Omental fat pad (tissue), 4 donors: Measurements from ENCODE around the gene PLAAT4. TPM values are rescaled to one million over a fixed set of nuclear protein-coding genes. Genes with fewer than 3 reads are reported as not detected.
A peak's percentile ranks its signal among the peaks of the same experiment; 100 is the strongest.
"Not testable (repeated sequence)": the region's sequence is repeated elsewhere in the genome, so short reads cannot be mapped to it uniquely, and the experiment has no call there.

Experiments used
- ATAC-seq: fragments of 150-250 bp; one replicate; pipeline ENCODE4 v1.9.1; 2016; ENCODE audit warnings: mild to moderate bottlenecking, moderate library complexity; ENCODE audit not compliant: low FRiP score
- DNase-seq: peaks from one replicate; pipeline ENCODE4 v3.0.0-alpha.2; 2019; ENCODE audit warnings: low spot score
- total RNA-seq, 4 donors: library from RNA; depleted of rRNA; stranded (reverse); fragments of >200 nt; gene quantifications; one replicate each; pipeline ENCODE4 v1.1.0, GENCODE V29; 2016
- TF ChIP-seq, protein P1 (sequence below), 3 donors: fragments of 450-650 bp; IDR thresholded peaks; one replicate each; pipeline ENCODE4 v1.5.1; 2016 to 2017; ENCODE audit warnings: antibody characterized with exemption in 3 of 3, mild to moderate bottlenecking in 3 of 3, moderate library complexity in 2 of 3

Gene PLAAT4
- total RNA-seq, 4 donors from 2014 or later = 26.3 to 91.2 (median 32.6) TPM

DNA sequence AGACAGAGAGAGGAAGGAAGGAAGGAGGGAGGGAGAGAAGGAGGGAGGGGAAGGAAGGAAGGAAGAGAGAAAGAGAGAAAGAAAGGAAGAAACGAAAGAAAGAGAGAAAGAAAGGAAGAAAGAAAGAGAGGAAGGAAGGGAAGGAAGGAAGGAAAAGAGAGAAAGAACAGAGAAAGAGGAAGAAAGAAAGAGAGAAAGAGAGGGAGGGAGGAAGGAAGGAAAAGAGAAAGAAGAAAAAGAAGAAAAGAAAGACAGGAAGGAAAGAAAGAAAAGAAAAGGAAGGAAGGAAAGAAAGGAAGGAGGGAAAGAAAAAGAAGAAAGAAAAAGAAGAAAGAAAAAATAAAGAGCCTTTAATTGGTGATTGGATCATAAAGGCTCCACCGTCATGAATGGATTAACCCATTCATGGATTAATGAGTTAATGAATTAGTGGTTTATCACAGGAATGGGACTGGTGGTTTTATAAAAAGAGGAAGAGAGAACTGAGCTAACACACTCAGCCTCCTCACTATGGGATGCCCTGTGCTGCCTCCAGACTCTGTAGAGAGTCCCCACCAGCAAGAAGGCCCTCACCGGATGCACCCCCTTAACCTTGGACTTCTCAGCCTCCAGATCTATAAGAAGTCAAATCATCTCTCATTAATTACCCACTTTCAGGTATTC lies 35.5 kb downstream of the PLAAT4 start:
- TF ChIP-seq, protein P1, sequence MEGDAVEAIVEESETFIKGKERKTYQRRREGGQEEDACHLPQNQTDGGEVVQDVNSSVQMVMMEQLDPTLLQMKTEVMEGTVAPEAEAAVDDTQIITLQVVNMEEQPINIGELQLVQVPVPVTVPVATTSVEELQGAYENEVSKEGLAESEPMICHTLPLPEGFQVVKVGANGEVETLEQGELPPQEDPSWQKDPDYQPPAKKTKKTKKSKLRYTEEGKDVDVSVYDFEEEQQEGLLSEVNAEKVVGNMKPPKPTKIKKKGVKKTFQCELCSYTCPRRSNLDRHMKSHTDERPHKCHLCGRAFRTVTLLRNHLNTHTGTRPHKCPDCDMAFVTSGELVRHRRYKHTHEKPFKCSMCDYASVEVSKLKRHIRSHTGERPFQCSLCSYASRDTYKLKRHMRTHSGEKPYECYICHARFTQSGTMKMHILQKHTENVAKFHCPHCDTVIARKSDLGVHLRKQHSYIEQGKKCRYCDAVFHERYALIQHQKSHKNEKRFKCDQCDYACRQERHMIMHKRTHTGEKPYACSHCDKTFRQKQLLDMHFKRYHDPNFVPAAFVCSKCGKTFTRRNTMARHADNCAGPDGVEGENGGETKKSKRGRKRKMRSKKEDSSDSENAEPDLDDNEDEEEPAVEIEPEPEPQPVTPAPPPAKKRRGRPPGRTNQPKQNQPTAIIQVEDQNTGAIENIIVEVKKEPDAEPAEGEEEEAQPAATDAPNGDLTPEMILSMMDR (IDR thresholded peaks at IDR 0.05) = no peak
- ATAC-seq = no peak
- DNase-seq = no peak

DNA sequence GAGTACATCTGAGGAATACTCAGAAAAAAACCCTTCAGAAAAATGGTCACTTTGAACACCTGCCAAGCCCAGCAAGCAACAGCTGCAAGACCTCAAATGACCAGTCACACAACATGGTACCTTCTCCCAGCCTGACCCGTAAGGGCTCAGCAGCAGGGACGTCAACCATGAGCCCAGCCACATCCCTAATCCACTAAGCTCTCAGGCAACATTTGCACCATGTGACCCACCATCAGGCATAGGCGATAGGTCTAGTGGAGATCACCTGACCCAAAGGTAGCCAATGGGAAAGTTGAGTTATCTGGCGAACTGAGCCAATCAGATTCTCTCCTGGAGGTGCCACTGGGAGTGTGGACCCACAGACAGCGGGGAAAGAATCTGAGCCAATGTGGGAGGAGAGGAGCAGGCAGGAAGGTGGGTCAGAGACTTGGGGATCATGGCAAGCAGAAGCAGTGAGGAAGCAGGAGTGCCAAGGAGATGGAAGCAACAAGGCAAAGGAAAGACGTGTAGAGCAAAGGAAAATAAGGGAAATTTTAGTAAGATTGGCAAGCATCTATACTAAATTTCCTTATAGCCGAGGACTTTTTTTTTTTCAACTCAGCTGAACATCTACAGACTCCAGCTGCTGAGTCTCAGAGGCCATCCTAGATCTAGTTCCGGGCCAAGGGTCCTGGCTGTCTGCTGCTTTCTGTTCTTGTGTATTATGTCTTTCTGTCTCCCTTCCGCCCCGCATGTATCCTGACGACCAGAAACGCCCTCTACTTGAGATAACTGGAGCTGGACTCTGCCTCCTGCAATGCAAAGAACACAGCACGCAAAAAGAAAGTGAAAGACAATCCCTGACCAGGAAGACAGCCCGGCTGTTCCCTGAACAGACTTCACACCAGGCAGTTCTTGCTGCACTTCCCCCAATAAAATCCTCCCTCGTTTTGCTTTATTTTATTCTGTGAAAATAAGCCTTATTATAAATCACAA lies 37.6 kb downstream of the PLAAT4 start:
- no peak for DNase-seq
- TF ChIP-seq, protein P1 (IDR thresholded peaks at IDR 0.05) = no peak
- ATAC-seq = peak; percentile 62

DNA sequence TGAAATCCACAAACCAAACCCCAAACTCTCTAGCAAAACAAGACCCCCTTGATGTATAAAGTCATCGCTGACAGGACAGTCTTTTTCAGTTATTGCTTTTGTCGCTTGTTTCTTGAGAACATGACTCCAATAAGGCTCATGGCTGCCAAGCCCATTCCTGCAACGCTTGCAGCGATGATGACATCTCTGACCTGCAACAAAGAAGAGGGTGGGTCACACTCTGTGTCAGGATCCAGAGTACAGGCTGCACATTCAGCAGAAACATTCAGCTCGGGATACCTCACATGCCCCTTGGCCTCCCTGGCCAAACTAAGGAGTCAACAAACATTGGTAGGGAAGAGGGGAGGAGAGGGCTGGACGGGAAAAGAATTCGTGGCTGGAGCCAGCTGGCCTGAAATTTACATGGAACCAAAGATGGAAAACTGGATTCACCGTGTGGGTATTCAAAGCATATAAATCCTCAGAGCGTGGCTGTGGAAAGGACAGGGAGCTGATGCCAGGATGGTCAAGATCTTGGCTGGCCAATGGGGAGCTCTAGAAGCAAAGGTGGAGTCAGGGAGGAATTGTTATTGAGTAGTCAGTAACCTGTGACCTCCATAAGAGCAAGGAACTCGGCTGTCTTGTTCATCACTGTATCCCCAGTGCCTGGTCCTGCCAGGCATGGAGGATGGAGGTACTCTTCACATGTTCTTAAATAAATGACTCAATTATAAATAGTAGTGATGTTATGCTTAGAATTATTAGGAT lies 38.4 kb downstream of the PLAAT4 start:
- ATAC-seq (peak; percentile 96), DNase-seq (peak; percentile 44)
- TF ChIP-seq, protein P1 (IDR thresholded peaks at IDR 0.05) = no peak

DNA sequence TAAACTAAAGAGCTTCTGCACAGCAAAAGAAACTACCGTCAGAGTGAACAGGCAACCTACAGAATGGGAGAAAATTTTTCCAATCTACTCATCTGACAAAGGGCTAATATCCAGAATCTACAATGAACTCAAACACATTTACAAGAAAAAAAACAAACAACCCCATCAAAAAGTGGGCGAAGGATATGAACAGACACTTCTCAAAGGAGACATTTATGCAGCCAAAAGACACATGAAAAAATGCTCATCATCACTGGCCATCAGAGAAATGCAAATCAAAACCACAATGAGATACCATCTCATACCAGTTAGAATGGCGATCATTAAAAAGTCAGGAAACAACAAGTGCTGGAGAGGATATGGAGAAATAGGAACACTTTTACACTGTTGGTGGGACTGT lies 42.3 kb downstream of the PLAAT4 start:
- ATAC-seq, DNase-seq: not testable (repeated sequence)

DNA sequence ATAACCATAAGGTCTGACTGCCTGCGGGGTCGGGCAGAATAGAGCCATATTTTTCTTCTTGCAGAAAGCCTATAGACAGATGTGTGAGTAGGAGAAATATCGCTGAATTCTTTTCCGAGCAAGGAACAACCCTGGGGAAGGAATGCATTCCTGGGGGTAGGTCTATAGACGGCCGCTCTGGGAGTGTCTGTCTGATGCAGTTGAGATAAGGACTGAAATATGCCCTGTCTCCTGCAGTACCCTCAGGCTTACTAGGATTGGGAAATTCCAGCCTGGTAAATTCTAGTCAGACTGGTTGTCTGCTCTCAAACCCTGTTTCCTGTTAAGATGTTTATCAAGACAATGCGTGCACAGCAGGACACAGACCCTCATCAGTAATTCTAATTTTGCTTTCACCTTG lies 44.6 kb downstream of the PLAAT4 start:
- ATAC-seq, DNase-seq: not testable (repeated sequence)

DNA sequence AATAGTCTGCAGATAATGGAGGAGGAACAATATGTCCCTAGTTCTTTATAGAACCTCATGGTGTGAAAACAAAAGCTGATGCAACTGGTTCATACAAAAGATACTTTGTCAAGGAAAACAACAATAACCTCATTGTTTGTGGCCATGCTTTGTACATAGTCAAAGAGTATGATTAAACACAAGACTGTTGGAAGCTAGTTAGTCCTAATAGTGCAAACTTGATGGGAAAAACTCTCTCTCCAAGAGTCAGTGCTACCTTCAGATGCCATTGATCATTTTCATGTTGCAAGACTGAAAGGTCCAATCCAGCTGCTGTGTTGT lies 46.7 kb downstream of the PLAAT4 start:
- DNase-seq = no peak
- no peak for ATAC-seq

DNA sequence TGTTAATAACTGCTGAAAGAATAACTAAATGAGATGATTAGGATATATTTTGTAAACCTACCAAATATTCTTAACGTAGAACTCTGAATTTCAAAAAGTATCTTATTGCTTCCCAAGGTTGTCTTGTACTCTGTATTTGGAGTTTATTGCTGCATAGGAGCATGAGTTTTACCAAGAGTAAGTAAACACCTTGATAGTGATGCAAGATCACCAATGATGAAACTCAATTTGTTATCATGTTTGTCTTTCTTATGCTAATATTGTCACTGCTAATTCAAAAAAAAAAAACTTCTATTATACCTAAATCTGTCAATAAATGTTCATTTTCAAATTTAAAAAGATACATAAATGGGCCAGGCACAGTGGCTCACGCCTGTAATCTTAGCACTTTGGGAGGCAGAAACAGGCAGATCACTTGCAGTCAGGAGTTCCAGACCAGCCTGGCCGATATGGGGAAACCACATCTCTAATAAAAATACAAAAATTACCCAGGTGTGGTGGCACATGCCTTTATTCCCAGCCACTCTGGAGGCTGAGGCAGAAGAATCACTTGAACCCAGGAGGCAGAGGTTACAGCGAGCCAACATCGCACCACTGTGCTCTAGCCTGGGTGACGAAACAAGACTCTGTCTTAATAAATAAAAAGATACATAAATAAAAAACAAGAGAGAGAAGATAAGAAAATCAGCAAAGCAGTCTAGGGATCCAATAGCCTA lies 50.0 kb downstream of the PLAAT4 start:
- DNase-seq = no peak
- no peak for ATAC-seq
- TF ChIP-seq, protein P1 (IDR thresholded peaks at IDR 0.05) = no peak

More for the DNA sequence above, 46.7 kb downstream of the PLAAT4 start:
- TF ChIP-seq, protein P1 (IDR thresholded peaks at IDR 0.05) = no peak
